GM12874 (cell line): Measurements from ENCODE around the gene STYK1.

Source experiments
- CTCF ChIP-seq: IDR thresholded peaks from 2 replicates; pipeline ENCODE4 v1.5.1; 2011; ENCODE audit warnings: low read depth, mild to moderate bottlenecking, control low read depth, low read length, moderate library complexity; ENCODE audit not compliant: insufficient read depth

The STYK1 gene

GRCh38 chr12:10689146-10689545 lies 15.3 kb upstream of the STYK1 start:
- TF ChIP-seq CTCF, result no peak

DNA sequence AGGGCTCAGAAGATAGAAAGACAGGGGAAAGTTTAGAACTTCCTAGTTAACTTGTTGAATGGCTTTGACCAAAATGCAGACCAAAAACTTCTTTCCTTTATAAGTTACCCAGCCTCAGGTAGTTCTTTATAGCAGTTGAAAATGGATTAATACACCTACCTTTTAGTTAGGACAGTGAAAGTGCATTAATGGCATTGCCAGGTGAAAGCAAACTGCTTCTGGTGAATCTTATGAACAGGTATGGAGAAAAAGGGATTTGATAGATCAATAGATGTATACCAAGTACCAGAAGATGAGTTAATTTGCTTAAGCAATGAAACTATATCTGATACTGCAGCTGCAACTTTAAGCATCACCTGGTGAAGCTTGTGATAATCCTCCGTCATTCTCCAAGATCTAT lies 14.2 kb upstream of the STYK1 start:
- no peak for TF ChIP-seq CTCF

GRCh38 chr12:10672231-10672868 lies 1.5 kb downstream of the STYK1 start:
- no peak for TF ChIP-seq CTCF

GRCh38 chr12:10669533-10669932 lies 4.3 kb downstream of the STYK1 start:
- TF ChIP-seq CTCF, result no peak

- TF ChIP-seq CTCF, result no peak
These were observed 5.3 kb downstream of the STYK1 start for GRCh38 chr12:10668526-10668925.

- no peak for TF ChIP-seq CTCF
These were observed 6.3 kb downstream of the STYK1 start for GRCh38 chr12:10667581-10667980.

DNA sequence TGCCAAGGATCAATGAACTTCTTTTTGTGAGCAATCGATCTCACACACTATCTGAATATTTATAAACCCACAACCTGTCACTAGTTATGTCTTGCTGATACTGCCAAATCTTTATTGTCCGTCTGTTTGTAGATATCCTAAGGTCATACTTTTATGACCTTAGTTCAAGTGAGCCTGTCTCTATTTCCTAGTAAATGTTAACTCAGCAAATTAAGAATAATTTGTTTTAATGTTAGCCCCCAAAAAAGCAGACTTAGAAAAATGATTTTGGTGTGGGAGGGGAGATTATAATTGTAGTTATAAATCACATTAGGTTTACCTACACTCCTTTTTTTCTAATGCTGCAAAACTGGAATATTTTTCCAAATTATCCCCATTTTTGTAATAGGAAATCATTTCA lies 9.4 kb downstream of the STYK1 start:
- no peak for TF ChIP-seq CTCF

DNA sequence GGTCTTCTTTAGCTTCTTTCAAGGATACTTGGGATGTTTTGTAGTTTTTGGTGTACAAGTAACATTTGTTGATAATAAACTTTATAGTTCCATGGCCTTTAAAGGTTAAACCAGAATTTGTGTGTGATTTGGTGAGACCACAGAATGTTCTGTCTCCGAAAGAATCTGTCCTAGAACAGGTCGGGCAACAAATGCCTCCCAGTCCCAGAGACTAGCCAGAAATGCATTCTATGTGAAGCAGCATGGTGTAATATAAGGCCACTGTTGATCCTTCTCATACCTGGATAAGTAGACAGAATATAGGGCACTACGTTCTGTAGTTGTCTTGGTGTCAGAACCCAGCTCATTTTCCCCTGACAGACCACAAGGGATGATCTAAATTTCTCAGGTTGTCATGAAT lies 10.0 kb downstream of the STYK1 start:
- TF ChIP-seq CTCF, result no peak
